GM06990 (cell line): ENCODE results near the gene STKLD1.

Experiments
- DNase-seq: peaks from one replicate; pipeline ENCODE4 v3.0.0-alpha.2; 2011; ENCODE audit not compliant: insufficient read length; ENCODE audit errors: extremely low read depth
- H3K27me3 ChIP-seq: replicated peaks from 2 replicates; pipeline ENCODE4 v1.6.0; 2011; ENCODE audit warnings: low read length; ENCODE audit not compliant: control insufficient read depth, insufficient read depth
- H3K36me3 ChIP-seq: 2 replicates; pipeline ENCODE4 v1.5.1; 2011; ENCODE audit warnings: low read length; ENCODE audit not compliant: control insufficient read depth, insufficient read depth
- H3K4me3 ChIP-seq: replicated peaks from 2 replicates; pipeline ENCODE4 v1.5.1; 2011; ENCODE audit warnings: low read depth, mild to moderate bottlenecking, control low read depth, low read length
- TF ChIP-seq, protein P1 (sequence below): IDR thresholded peaks from 2 replicates; pipeline ENCODE4 v1.5.1; 2011; ENCODE audit warnings: low read length, control low read depth, mild to moderate bottlenecking, inconsistent platforms; ENCODE audit not compliant: insufficient read depth, poor library complexity, severe bottlenecking

STKLD1 gene

DNA sequence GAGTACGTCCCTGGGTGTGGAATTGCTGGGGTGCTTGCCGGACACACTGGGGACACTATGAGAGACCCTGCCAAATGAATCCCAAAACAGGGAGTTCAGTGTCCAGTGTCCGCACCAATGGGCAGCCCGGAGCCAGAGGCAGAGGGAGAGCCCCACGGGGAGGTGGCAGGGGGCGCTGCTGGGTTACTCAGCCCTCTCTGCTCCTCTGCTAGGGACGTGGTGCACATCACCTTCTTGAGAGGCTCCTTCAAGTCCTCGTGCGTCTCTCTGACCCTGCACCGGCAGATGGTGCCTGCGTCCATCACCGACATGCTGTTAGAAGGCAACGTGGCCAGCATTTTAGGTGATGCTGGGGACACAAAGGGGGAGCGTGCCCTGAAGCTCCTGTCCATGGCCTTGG lies 20.8 kb downstream of the STKLD1 start:
- no peak for DNase-seq
- H3K27me3 ChIP-seq, result no peaks in the 10 kb centered on the region

DNA sequence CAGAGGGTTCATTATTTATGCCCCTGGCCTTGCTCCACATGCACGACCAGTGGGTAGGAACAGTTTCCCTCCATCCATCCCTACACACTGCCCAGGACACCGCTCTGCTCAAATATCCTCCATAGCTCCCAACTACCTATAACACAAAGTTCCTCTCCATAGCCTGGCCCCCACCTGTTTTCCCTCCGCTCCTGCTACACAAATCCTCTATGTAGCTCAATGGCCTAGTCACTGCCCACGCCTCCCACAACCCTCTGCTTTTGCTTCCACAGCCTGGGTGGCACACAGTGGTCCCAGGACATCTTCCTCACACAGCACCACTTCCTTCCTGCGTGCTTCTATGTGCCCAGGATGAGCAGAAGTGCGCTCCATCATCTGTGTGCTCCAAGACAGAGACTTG lies 21.2 kb downstream of the STKLD1 start:
- Histone ChIP-seq H3K27me3 (no peaks in the 10 kb centered on the region), H3K36me3 (peaks cover 2% of the 10 kb centered on the region), H3K4me3 (no peak overlapping the region)
- DNase-seq, result no peak
- TF ChIP-seq, protein P1, sequence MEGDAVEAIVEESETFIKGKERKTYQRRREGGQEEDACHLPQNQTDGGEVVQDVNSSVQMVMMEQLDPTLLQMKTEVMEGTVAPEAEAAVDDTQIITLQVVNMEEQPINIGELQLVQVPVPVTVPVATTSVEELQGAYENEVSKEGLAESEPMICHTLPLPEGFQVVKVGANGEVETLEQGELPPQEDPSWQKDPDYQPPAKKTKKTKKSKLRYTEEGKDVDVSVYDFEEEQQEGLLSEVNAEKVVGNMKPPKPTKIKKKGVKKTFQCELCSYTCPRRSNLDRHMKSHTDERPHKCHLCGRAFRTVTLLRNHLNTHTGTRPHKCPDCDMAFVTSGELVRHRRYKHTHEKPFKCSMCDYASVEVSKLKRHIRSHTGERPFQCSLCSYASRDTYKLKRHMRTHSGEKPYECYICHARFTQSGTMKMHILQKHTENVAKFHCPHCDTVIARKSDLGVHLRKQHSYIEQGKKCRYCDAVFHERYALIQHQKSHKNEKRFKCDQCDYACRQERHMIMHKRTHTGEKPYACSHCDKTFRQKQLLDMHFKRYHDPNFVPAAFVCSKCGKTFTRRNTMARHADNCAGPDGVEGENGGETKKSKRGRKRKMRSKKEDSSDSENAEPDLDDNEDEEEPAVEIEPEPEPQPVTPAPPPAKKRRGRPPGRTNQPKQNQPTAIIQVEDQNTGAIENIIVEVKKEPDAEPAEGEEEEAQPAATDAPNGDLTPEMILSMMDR, result no peak

More for the DNA sequence above, 20.8 kb downstream of the STKLD1 start:
- no peak overlapping the region for H3K4me3 ChIP-seq
- TF ChIP-seq, protein P1, result peak; percentile 48
- no peaks in the 10 kb centered on the region for H3K36me3 ChIP-seq

DNA sequence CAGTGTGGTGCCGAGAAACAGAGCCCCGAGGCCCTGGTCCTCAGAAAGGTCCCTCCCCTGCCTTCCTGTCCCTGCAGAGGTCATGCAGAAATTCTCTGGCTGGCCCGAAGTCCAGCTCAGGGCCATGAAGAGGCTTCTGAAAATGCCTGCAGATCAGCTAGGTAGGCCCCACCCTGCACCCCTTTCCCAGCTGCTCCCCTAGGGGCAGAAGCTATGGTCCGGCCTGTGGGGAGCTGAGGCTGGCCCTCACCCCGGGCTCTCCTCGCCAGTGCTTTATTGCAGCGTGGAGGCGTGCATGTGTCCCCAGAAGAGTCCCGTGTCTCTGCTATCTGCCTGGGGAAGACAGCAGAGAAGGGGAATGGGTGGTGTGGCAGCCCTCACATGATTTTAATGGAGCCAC lies 21.7 kb downstream of the STKLD1 start:
- Histone ChIP-seq H3K27me3 (no peaks in the 10 kb centered on the region), H3K36me3 (peaks cover 4% of the 10 kb centered on the region), H3K4me3 (no peak overlapping the region)
- TF ChIP-seq, protein P1, result no peak
- no peak for DNase-seq

DNA sequence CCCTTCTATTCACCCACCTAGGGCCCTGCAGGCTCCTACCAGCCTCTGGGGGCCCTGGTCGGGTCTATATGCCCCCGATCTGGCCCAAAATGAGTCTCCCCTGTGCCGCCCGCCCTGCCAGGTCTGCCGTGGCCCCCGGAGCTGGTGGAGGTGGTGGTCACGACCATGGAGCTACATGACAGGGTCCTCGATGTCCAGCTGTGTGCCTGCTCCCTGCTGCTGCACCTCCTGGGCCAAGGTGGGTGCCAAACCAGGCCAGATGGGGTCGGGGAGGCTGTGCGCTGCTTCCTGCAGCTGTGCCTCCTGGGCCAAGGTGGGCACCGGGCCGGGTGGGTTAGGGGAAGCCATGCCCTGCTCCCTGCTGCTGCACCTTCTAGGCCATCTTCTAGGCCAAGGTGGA lies 24.1 kb downstream of the STKLD1 start:
- Histone ChIP-seq H3K27me3 (no peaks in the 10 kb centered on the region), H3K36me3 (peaks cover 11% of the 10 kb centered on the region), H3K4me3 (no peak overlapping the region)
- no peak for DNase-seq
- TF ChIP-seq, protein P1, result no peak

DNA sequence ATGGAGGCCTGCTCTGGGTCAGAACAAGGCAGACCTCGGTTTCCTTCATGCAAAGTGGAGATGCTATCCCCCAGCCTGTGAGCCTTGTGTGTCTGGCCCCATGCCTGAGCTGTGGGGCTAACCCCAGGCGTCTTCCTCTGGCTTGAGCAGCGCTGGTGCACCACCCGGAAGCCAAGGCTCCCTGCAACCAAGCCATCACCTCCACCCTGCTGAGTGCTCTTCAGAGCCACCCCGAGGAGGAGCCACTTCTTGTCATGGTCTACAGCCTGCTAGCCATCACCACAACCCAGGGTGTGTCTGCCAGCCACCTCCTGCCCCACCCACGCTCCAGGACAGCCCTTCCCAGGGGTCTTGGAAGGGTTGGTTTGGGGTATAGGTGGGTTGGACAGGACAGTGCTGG lies 25.4 kb downstream of the STKLD1 start:
- H3K36me3 ChIP-seq, result peaks cover 21% of the 10 kb centered on the region
- no peak for DNase-seq
- H3K4me3 ChIP-seq, result no peak overlapping the region
- no peaks in the 10 kb centered on the region for H3K27me3 ChIP-seq
- TF ChIP-seq, protein P1, result no peak

DNA sequence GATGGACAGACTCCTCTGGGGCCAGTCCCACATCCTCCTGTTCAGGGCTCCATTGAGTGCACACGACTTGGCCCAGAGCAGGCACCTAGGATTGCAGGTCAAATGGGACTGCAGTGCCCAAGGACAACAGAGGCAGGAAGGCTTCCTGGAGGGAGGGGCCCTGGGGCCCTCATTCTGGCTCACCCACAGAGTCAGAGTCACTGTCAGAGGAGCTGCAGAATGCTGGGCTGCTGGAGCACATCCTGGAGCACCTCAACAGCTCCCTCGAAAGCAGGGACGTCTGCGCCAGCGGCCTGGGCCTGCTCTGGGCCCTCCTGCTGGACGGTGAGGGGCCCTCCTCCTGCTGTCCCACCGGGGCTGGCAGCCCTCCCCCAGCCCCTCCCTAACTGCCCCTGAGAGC lies 26.5 kb downstream of the STKLD1 start:
- Histone ChIP-seq H3K4me3 (no peak overlapping the region), H3K27me3 (no peaks in the 10 kb centered on the region), H3K36me3 (peaks cover 26% of the 10 kb centered on the region)
- TF ChIP-seq, protein P1, result no peak
- no peak for DNase-seq
